AG08396 (cell line): ENCODE results near the gene MEX3C.

ENCODE experiments used
- DNase-seq: peaks from one replicate; pipeline ENCODE4 v3.0.0; 2012; ENCODE audit warnings: low spot score, mixed read lengths

Gene MEX3C

DNA sequence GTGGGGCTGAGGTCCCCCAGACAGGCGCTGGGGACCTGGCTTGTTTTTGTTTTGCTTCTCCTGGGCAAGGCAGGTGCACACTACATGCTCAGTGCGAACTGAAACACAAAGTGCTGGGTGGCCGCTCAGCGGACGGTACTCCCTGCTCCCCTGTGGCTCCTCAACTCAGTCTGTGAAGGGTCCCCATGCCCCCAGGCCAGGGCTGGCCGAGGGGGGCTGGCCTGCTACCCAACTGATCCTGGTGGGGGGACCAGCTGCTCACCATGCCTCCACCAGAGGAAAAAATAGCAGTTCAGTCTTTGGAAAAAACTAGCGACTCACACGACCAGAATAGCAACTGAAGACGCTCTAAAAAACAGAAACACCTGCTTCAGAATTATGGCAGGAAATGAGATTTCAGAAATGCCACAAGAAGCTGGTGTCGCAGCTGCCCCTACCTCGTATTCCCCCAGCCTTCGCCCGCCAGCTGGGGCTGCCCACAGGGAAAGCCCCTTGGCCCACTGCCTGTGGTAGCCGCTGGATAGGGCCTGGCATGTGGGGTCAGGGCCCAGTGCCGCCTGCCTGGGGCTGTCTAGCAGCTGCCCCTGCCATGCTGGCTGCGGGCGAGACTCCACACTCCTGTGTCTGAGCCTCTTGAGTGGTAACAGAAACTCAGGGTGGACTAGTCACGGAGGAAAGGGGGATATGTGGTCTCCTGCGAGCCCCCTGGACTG lies 43.7 kb downstream of the MEX3C start:
- no peak for DNase-seq

GRCh38 chr18:51151568-51152511 lies 45.6 kb downstream of the MEX3C start:
- no peak for DNase-seq

- no peak for DNase-seq
These were observed 46.3 kb downstream of the MEX3C start for GRCh38 chr18:51151185-51151567.

DNA sequence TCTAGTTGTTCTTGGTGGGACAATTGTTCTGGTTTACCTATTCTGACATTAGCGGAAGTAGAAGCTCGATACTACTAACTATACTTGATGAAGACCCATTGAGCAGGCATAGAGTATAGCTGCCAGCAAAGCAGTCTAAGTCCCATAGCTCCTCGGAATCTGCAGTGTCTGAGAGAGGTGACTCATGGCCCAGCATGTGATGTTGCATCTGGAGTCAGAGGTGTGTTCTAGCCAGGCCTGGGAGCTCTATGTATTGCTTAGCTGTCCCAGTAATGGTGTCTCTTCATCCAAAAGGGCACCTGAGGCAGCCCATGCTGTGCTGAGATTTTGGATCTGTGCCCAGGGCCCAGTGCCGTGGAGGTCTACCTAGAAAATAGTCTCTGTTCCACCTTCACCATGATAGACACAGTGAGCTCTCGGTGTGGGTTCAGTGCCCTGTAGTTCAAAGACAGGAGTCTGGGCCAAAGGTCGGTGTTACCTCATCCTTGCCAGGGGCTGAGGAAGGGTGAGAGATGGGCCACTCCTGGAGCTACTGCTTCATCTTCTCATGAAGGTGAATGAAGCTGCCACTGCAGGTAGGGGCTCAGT lies 47.3 kb downstream of the MEX3C start:
- DNase-seq = peak; percentile 32

DNA sequence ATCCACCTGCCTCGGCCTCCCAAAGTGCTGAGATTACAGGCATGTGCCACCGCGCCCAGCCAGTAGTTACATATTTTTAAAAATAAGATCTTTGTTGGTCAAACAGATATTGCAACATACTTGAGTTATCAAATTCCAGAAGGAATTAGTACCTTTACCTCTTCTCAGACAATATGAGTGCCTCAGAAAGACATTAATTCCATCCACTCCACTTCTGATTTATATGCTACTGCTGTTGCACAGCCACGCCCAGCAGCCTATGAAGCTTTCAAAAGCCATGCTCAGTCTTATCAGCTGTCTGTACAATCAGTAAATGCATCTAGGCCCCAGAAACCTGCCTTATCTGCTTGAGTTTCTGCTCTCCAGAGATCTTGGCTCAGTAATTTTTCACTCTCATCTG lies 47.8 kb downstream of the MEX3C start:
- no peak for DNase-seq

- no peak for DNase-seq
These were observed 50.6 kb downstream of the MEX3C start for GRCh38 chr18:51146909-51147308.

GRCh38 chr18:51138936-51139335 lies 58.5 kb downstream of the MEX3C start:
- DNase-seq = no peak

DNA sequence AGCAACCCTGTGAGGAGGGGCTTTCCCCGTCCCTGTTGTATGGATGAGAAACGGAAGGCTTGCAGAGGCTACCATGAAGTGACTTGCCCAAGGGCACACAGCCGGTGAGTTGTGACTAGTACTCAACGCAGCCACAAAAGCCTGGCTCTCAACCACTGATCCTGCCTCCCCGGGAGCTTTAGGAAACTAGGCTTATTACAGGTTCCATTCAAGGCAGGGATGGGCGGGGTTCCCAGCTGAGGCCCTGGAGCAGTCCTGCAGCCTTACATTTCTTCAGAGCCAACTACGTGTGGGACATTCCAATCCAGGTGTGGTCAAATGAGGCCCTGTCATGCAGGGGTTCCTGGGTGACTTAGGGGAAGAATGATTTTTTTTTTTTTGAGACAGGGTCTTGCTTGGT lies 59.6 kb downstream of the MEX3C start:
- DNase-seq = no peak

GRCh38 chr18:51137026-51137729 lies 60.3 kb downstream of the MEX3C start:
- DNase-seq = no peak

- DNase-seq = no peak
These were observed 61.7 kb downstream of the MEX3C start for GRCh38 chr18:51135795-51136194.

- no peak for DNase-seq
These were observed 62.1 kb downstream of the MEX3C start for GRCh38 chr18:51135364-51135763.

GRCh38 chr18:51134721-51135120 lies 62.8 kb downstream of the MEX3C start:
- DNase-seq = no peak

GRCh38 chr18:51133580-51134160 lies 63.8 kb downstream of the MEX3C start:
- no peak for DNase-seq

DNA sequence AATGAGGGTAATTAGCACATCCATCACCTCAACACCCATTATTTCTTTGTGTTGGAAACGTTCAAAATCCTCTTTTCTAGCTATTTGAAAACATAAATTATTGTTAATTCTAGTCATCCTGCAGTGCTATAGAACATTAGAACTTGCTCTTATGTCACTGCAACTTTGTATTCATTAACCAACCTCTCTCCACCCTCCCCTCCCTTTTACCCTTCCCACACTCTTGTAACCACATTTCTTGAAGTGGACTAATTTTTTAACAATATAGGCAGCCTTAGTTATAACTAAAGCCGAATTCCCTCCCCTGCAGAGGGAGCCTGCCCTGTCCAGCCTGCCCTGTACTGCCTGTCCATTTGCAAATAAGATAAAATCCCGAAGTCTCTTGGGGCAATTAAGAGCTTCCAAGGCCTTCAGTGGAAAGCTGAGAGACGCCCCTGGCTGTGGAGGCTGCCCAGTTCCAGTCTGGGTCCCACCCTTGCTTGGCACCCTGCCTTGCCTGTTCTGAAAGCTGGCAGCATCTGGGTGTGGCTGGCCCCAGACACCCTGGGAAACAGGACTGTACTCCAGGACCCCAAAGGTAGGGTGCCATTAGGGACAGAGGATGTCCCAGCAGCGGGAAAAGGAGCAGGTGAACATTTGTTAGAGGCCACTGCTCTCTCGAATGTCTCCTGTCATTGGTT lies 65.1 kb downstream of the MEX3C start:
- no peak for DNase-seq

DNA sequence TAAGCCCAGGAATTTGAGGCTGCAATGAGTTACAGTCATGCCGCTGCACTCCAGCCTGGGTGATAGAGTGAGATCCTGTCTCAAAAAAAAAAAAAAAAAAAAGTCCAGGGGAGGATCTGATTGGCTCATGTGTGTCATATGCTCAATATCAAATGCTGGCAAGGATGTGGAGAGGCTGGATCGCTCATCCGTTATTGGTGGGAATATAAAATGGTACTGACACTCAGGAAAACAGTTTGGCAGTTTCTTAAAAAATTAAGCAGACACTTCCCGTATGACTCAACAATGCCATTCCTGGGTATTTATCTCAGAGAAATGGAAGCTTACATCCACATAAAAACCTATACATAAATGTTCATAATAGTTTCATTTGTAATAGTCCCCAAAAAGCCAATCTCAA lies 68.9 kb downstream of the MEX3C start:
- no peak for DNase-seq

GRCh38 chr18:51127664-51128063 lies 69.8 kb downstream of the MEX3C start:
- DNase-seq = no peak

DNA sequence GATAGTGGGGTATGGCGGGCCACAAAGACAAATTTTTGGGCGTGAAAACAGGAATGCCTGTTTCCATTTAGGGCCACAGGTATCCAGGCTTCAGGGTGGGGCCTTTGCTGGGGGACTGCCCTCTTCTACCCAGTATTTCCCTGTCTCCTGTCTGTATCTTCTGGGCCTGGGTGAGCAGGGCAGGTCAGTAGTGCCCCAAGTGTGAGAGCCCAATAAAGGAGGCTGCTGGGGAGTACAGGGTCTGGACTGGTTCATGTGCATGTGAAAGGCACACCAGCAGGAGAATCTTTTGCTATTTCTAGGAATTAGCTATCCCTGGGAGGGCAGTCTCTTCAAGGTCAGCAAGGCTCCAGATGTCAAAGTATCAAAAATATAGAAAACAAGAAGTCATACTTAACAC lies 71.5 kb downstream of the MEX3C start:
- DNase-seq = no peak
